Upper lobe of left lung (tissue), 6 donors: Measurements from ENCODE around the gene FAM120AOS. TPM values are rescaled to one million over a fixed set of nuclear protein-coding genes. Genes with fewer than 3 reads are reported as not detected.

Source experiments
- ATAC-seq, 2 donors: fragments of 200-7000 bp; cut with Tn5 transposase; one replicate each; pipeline ENCODE4 v1.9.1; 2022; ENCODE audit warnings: mild to moderate bottlenecking in 2 of 2, moderate library complexity in 2 of 2; ENCODE audit not compliant: low FRiP score in 2 of 2
- DNase-seq, 2 donors: peaks; one replicate each; pipeline ENCODE4 v3.0.0-alpha.2; 2019 to 2020
- H3K27ac ChIP-seq, 4 donors: fragments of 200-600 bp; sonication (generic); one replicate each; pipeline ENCODE4 v1.5.1; 2016 to 2019
- H3K27me3 ChIP-seq, 4 donors: fragments of 200-600 bp; sonication (generic); one replicate each; pipeline ENCODE4 v1.5.1; 2017 to 2019
- H3K36me3 ChIP-seq, 4 donors: fragments of 200-600 bp; sonication (generic); one replicate each; pipeline ENCODE4 v1.5.1; 2016 to 2019
- H3K4me1 ChIP-seq, 4 donors: fragments of 200-600 bp; sonication (generic); one replicate each; pipeline ENCODE4 v1.5.1; 2018 to 2019
- H3K4me3 ChIP-seq, 4 donors: fragments of 200-600 bp; sonication (generic); one replicate each; pipeline ENCODE4 v1.5.1; 2017 to 2019; ENCODE audit warnings: mild to moderate bottlenecking in 2 of 4, moderate library complexity in 1 of 4
- H3K9me3 ChIP-seq, 4 donors: fragments of 200-600 bp; sonication (generic); one replicate each; pipeline ENCODE4 v1.5.1; 2018 to 2019
- CTCF ChIP-seq, 6 experiments: fragments of 450-650 bp in 4 of 6; fragments of 200-600 bp in 2 of 6; sonication (generic) in 2 of 6; IDR thresholded peaks; one replicate each; pipeline ENCODE4 v1.5.1; 2016 to 2019; ENCODE audit warnings: antibody characterized with exemption in 6 of 6
- EP300 ChIP-seq, 4 donors: sonication (generic); formaldehyde crosslinking; IDR thresholded peaks; one replicate each; pipeline ENCODE4 v1.5.1; 2017; ENCODE audit warnings: antibody characterized with exemption in 4 of 4, control low read depth in 2 of 4
- POLR2A ChIP-seq, 4 donors: fragments of 450-650 bp; IDR thresholded peaks; one replicate each; pipeline ENCODE4 v1.5.1; 2016 to 2017; ENCODE audit warnings: antibody characterized with exemption in 4 of 4, mild to moderate bottlenecking in 2 of 4
- POLR2AphosphoS5 ChIP-seq, 2 donors: sonication (generic); formaldehyde crosslinking; IDR thresholded peaks; one replicate each; pipeline ENCODE4 v1.5.1; 2017; ENCODE audit warnings: antibody characterized with exemption in 2 of 2
- WGBS, 2 donors: methylation state at CpG; one replicate each; pipeline ENCODE4 v1.1.5; 2017 to 2018; 5-methylcytosine and 5-hydroxymethylcytosine counted together
- total RNA-seq, 6 donors: library from RNA; depleted of rRNA in 4 of 6; stranded (reverse); fragments of >200 nt in 4 of 6; gene quantifications; one replicate each; pipeline versions ENCODE4 v1.1.0 to v1.2.1, GENCODE V29; 2016 to 2021
- donor health status: DM: no; HTN: no; CAD: no; lungs with moderate emphysema.
- donor health status: DM: no; HTN: yes; CAD: no; lungs with severe emphysema.

The FAM120AOS gene
- total RNA-seq, 6 donors from 2014 or later: 34.5 to 62.8 (median 47.9) TPM

- WGBS, 2 donors: 73% methylated on average over 4 of the region's 4 CpGs
- peaks cover 68 to 80% (median 75%) of the 10 kb centered on the region in 4 donors for H3K4me1 ChIP-seq
Observed at GRCh38 chr9:93463638-93464248, 10.4 kb upstream of the FAM120AOS start.

GRCh38 chr9:93461821-93462220 is 8.4 kb upstream of the FAM120AOS start:
- Histone ChIP-seq H3K27ac (no peak overlapping the region), H3K36me3 (no peaks in the 10 kb centered on the region), H3K27me3 (no peaks in the 10 kb centered on the region), H3K4me3 (no peak overlapping the region), H3K4me1 (peaks cover 58 to 75% (median 67%) of the 10 kb centered on the region in 4 donors), H3K9me3 (no peaks in the 10 kb centered on the region)
- TF ChIP-seq EP300 (IDR thresholded peaks at IDR 0.05) (no peak), POLR2A (IDR thresholded peaks at IDR 0.05) (no peak), POLR2AphosphoS5 (IDR thresholded peaks at IDR 0.05) (no peak), CTCF (IDR thresholded peaks at IDR 0.05) (no peak)
- DNase-seq: no peak
- 59 to 78% methylated on average over 2 of the region's 2 CpGs for WGBS, 2 donors
- ATAC-seq: no peak

More at GRCh38 chr9:93463638-93464248, 10.4 kb upstream of the FAM120AOS start:
- no peak overlapping the region for H3K4me3 ChIP-seq
- H3K27ac ChIP-seq: peak overlapping the region; percentile 8 to 84 (median 46)
- H3K9me3 ChIP-seq: no peaks in the 10 kb centered on the region
- no peaks in the 10 kb centered on the region for H3K36me3 ChIP-seq
- DNase-seq (no peak), ATAC-seq (no peak)
- TF ChIP-seq CTCF (IDR thresholded peaks at IDR 0.05): no peak
- TF ChIP-seq POLR2A (IDR thresholded peaks at IDR 0.05): no peak
- no peak for TF ChIP-seq POLR2AphosphoS5 (IDR thresholded peaks at IDR 0.05)
- TF ChIP-seq EP300 (IDR thresholded peaks at IDR 0.05): no peak
- H3K27me3 ChIP-seq: no peaks in the 10 kb centered on the region

DNA sequence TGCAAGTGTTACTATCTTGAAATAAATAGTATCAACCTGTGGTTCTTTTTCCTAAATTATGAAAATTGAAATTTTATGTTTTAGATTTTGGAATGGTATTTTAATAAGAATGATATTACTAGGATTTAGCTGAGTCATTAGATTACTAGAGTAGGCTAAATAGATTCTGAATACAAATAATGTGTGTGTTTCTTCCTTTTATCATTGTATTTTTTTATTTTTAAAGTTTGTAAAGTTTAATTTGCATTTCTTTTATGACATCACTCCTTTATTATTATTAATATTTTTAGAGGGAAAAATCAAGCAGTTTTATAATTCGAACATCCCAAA is 8.0 kb upstream of the FAM120AOS start:
- no peak for TF ChIP-seq POLR2A (IDR thresholded peaks at IDR 0.05)
- TF ChIP-seq EP300 (IDR thresholded peaks at IDR 0.05): no peak
- WGBS, 2 donors: 97 to 98% methylated on average over 1 of the region's 1 CpG
- Histone ChIP-seq H3K4me3 (no peak overlapping the region), H3K36me3 (no peaks in the 10 kb centered on the region), H3K4me1 (peaks cover 55 to 71% (median 64%) of the 10 kb centered on the region in 4 donors), H3K9me3 (no peaks in the 10 kb centered on the region), H3K27me3 (no peaks in the 10 kb centered on the region), H3K27ac (no peak overlapping the region)
- ATAC-seq (no peak), DNase-seq (no peak)

DNA sequence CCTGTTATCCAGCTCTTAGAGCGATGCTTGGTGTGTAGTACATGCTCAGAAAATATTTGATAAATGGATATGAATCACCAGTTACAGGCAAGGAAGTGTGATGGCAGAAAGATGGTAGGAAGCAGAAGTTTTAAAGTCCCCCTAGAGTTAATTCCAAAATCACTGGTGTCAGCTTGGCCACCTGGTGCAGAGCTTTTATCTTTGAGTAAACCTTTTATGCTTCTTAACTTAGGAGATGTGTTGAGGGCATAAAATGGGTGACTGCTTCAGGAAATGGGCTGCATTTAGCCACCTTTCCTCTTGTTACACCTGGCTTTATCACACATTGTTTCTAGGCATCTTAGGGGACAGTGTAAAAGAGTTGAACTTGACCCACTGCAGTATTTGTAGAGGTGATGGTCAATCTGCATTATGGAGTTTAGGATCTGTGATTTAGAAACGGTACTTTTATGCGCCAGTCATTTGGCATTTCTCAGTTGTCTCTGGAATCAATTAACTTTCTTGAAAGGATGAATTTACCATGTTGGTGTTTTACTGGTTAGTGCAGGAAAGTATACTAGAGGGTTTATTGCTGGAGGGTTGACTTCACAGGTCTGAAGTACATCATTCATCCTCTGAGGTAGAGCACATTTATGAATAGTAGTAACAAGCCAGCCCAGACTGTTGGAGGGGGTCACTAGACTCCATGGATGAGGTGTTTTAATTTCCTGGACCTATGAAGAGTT is 7.5 kb upstream of the FAM120AOS start:
- DNase-seq: no peak

More for the DNA sequence above, 7.5 kb upstream of the FAM120AOS start:
- no peaks in the 10 kb centered on the region for H3K27me3 ChIP-seq
- WGBS, 2 donors: 90 to 92% methylated on average over 3 of the region's 3 CpGs
- no peaks in the 10 kb centered on the region for H3K9me3 ChIP-seq
- H3K27ac ChIP-seq: no peak overlapping the region
- H3K4me3 ChIP-seq: no peak overlapping the region
- ATAC-seq: no peak
- TF ChIP-seq POLR2A (IDR thresholded peaks at IDR 0.05) (no peak), CTCF (IDR thresholded peaks at IDR 0.05) (no peak), POLR2AphosphoS5 (IDR thresholded peaks at IDR 0.05) (no peak), EP300 (IDR thresholded peaks at IDR 0.05) (no peak)
- H3K4me1 ChIP-seq: peaks cover 55 to 71% (median 60%) of the 10 kb centered on the region in 4 donors
- H3K36me3 ChIP-seq: no peaks in the 10 kb centered on the region
